DMS53 treated with DMSO at 0.1 percent for 48 hours (cell line): ENCODE measurements around the gene C2orf81.
A peak's percentile ranks its signal among the peaks of the same experiment; 100 is the strongest.
"Not testable (repeated sequence)": the region's sequence is repeated elsewhere in the genome, so short reads cannot be mapped to it uniquely, and the experiment has no call there.

Experiments
- DNase-seq: peaks from one replicate; lab custom pipeline; 2025; ENCODE audit not compliant: unreplicated experiment; lab: John Stamatoyannopoulos, UW

Gene C2orf81

DNA sequence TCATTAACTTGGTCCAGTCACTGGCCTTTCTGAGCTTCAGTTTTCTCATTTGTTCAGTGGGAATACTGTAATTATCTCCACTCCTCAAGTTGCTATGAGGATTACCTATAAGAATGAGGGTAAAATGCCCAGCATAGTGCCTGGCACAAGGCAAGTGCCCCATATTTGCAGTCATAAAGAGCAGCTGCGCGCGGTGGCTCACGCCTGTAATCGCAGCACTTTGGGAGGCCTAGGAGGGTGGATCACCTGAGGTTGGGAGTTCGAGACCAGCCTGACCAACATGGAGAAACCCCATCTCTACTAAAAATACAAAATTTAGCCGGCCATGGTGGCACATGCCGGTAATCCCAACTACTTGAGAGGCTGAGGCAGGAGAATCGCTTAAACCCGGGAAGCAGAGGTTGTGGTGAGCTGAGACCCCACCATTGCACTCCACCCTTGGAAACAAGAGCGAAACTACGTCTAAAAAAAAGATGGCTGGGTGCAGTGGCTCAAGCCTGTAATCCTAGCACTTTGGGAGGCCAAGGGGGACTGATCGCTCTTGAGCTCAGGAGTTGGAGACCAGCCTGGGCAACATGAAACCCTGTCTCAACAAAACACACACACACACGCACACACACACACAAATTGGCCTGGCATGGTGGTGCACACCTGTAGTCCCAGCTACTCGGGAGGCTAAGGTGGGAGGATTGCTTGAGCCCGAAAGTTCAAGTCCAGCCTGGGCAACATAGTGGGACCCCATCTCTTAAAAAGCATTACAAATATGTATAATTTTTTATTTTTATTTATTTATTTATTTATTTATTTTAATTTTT lies 21.3 kb upstream of the C2orf81 start:
- DNase-seq = not testable (repeated sequence)

DNA sequence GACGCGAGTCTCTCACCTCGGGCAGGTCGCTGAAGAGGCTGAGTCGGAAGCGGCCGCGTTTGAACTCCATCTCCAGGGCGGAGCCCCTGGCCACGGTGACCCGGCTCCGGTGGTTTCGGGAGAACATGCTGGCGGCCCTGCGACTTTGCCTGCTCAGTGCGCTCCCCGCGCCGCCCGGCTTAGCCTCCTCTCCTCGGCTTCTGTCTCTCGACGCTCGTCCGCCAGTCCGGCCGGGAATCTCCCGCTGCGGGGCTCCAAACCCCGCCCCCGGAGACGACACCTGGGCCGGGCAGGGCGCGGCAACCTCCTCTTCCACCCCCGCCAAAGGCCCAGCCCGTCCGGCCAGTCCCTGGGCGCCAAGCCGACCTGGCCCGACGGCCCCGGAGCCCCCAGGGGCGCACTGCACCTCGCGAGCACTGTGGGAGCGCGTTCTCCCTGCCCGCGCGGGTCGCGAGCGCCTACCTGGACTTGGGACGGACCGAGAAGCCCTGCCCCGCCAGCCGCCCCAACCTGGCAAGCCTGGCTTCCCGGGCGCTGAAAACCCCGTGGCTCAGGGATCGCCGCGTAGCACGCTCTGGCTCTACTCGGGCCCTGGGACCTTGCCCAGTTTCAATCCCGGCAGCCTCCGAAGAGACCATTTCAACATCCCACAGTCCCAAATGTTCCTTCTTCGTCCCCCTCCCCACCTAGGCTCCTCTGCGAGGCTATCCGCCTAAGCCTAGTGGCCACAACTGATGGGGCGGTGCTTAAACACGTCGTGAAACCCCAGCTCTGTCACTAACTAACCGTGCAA lies 20.5 kb upstream of the C2orf81 start, which contains the start of gene RTKN:
Gene RTKN, minus strand, starts transcription at position 248 of the 793 bp plus-strand sequence. Its CDS starts 121 bp downstream, at position 127.
- peak; percentile 73 for DNase-seq

DNA sequence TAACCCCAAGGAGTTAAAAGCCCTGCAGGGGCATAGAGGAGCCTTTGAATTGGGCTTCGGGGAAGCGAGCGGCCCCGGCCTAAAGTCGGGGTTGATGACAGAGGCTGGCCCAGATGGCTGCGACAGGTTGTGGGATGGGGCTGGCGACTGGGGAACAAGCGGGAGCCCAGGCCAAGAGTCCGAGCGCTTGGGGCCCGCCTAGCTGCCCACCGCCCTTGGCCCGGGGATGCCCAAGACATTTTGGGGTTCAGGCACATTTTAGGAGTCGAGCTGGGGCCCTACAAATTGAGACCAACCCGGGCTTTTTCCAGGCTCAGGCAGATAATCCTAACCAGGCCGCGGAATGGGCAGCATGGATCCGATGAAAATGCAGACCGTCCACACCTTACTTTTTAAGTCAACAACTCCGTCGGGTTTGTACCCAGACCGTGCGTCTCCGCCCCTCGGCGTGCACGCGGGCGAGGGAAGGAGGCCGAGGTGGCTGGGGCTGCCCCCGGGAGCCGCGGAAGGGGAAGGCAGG lies 19.8 kb upstream of the C2orf81 start:
- DNase-seq = no peak

DNA sequence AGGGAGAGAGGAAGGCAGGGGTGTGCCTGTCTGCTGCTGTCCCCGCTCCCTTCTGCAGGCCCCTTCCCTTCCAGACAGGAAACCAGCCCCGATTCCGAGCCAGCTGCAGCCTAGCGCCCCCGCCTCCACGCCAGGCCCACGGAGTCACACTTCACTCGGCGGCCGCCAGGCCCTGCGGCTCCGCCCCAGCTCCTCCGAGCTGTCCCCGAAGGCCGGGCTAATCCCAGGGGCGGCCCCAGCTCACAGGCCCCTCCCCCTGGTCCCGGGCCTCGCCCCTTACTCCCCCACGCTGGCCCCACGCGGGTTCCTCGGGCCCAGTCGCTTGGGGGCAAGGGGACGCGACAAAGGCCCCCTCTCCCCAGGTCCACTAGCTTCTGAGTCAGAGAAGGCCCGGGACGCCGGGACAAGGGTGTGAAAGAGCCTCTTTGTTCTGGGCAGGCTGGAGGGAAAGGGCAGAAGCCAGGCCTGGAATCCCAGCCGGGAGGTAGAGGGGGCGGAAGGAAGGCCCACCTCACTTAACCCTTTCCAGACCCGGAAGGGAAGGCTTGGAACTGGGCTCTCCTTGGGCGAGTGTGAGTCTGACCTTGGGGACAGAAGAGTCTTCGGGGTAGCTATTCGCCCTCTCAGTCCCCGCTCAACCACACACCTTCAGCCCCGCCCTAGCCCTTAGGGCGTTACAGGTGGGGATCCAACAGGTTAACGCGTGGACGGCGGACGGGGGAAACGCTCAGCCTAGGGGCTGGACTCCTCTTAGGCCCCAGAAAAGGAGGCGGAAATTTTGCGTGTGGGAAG lies 19.2 kb upstream of the C2orf81 start:
- peak; percentile 54 for DNase-seq

DNA sequence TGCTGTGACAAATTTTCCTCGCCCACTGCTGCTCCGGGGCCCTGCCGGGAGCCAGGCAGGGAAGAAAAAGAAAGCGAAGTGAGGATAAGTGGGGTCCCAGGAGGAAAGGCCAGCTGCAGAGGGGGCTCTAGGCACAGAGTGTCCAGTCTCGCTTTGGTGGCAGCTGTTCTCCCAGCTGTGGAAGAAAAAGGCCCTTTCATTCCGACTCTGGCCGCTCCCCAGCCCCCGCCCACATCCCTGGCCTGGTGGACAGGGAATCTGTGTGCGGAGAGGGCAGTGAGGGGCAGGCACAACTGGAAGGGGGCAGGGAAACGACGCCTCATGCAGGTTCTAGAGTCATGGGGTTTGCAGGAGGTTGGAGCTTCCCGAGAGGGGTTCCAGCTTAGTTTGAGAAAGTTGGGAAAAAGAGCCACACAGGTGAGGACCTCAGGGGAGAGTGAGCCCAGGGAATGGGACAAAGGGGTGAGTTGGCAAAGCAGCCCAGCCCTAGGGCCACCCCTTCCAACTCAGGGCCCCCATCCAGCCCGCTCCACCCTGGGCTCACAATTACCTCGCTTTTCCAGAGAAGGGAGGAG lies 18.5 kb upstream of the C2orf81 start:
- DNase-seq = no peak

DNA sequence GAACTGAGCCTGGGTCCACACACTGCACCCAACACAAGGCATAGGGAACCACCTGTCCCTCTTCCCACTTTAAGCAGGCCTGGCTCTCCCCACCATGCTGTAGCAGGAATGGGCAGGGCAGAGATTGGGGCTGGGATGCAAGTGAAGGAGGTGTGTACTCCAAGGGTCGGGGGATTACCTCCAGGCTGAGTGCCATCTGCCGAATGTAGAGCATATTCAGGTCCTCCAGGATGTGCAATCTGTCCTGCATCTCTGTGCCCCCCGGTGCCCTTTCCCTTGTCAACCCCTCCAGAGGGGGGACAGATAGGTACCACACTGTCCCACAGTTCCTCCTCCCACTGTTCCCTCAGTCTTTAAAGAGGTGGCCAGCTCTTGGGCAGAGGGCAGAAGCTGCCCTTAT lies 18.0 kb upstream of the C2orf81 start:
- no peak for DNase-seq

DNA sequence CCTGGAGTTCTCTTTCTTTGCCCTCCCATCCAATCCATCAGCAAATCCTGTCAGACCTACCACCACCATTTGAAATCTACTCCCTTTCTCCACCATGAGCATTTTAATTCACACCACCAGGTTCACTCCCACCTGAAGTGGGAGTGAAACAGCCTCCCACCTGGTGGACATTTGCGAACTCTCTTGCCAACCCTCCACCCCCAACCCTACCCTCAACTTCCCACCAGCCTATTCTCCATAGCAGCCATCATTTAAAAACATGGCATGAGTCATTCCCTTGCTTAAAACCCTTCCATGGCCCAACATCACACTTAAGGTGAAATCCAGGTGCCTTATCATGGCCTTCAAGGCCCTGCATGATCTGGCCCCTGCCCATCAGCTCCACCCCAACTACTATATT lies 16.8 kb upstream of the C2orf81 start:
- DNase-seq = no peak

DNA sequence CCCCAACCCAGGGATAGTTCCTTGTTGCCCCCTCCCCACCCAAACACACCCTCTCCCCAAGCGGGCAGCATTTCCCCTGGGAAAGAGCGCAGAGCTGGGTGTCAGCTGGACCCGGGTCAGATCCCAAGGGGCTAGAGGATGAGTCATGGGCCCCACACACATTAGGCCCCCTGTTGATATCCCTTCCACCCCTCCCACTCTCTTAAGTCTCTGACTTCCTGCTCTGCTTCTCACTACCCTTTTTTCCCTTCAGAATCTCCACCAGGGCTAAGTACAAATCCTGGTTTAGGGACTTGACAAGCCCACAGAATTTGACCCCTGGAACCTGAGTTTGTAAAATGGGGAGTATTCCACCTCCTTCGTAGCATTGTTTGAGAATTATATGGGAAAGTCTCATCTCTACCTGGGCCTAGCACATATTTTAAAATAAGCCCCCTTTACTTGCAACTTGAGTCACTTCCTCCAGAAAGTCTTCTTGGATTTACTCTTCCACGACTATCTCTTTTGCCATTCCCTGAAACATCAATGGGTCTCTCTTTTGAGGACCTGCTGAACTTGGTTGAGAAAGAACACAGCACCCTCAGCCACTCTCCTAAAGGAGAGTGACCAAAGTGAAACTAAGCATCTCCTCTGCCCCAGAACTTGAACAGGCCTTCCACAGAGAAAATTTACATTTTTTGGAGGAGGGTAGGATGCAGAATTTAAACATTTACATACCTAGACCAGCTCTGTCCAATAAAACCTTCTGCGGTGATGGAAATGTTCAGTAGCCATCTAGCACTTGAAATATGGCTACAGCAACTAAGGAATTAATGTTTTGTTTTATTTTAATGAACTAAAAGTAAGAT lies 15.7 kb upstream of the C2orf81 start:
- DNase-seq = no peak

DNA sequence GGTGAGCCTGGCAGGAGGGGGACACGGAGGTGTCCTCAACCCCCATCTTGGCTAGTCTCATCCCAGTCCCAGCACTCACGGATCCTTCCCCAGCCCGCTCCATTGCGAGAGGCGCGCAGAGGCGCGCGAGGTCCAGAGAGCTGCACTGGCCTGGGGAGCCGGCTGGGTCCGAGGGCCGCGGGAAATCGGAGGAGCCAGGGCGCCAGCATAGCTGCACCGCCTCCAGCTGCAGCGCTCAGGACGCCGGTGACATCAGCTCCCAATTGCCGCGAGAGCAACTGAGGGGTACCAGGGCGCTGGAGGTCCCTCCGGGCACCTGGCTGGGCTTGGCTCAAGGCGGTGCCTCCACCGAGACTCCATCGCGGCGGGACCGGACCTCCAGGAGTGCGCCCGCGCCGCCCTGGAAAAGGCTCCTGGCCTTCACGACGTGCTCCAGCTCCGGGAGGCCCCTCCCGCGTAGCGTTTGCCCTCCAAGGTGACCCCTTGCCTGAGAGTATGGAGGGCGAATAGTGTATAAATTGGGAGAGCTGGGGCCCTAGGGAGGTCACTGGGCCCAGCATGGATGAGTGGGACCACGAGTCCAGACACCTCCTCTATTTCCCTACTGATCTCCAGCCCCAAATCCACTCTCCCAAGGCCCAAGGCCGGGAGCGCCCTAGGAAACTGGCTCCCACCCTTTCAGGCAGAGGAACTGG lies 14.8 kb upstream of the C2orf81 start:
- DNase-seq = no peak

DNA sequence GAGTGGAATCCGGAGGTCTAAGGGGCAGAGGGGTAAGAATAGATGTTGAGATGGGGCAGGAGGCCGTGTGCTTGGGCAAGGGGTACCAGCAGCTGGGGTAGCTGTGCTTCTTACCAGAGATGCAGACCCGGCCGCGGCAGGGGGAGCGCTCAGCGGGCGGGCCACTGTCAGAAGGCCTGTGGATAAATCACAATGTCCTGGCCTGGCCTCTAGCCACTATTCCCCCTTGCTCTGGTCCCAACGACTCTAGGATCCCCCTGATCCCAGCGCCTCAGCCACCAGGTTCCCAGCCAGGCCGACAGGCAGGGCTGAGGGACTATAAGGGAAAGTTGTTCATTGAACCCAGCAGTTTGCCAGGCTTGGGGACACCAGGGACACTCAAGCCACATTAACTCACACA lies 9.1 kb upstream of the C2orf81 start:
- no peak for DNase-seq

DNA sequence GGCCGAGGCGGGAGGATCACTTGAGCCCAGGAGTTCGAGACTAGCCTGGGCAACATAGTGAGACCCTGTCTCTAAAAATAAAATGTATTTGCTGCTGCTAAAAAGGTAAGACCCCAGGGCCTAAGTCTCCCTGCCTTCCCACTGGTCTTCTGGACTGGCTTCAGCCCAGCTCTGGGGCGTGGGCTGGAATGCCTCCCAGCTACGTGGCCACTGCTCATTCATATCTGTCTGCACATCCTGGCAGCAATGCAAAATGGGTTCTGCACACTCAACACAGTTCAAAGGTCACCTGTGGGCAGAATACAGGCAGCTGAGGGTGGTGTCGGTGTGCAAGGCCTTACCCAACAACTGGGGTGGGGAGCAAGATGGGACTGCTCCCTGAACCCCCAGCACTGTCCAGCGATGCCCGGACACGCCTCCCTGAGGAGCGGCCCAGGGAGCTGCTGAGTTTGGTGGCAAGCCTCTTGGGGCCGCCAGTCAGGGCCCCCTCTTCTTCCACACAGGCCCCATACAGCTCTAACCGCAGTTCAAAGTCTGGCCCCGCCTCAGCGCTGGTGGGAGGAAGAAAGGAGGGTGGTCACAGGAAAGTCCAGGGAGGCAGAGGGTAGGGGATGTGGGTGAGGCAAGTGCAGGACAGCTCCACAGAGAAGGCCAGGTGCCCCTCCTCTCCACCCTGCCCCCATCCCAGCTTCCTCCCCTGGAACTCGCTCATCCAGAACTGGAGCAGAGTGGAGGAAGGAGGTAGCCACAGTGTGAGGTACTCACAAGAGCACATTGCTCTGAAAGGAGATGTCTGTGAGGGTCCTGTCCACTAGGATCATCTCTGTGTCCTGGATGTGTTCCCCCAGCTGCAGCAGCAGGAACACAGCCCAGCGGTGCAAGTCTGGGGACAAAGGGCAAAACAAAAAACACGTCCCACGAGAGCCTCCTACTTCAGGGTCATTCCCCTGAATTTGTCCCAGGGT lies 8.3 kb upstream of the C2orf81 start:
- DNase-seq = no peak

DNA sequence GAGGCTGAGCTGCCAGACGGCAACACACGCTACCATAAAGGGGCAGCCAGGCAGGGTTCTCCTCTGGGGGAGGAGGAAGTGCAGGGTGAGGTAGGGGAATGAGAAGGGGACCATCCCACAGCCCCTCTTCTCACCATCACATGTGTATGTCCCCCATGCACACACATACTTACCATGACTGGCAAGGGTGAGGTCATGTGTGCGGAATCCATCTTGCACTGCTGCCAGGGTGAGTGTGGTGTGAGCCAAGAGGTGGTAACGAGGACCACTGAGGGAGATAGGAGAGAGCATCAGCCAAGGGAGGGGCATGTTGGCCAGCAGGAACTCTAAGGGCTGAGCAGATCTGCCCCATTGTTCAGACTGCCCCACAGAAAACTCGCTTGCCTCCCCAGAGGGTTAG lies 7.3 kb upstream of the C2orf81 start:
- DNase-seq = no peak

DNA sequence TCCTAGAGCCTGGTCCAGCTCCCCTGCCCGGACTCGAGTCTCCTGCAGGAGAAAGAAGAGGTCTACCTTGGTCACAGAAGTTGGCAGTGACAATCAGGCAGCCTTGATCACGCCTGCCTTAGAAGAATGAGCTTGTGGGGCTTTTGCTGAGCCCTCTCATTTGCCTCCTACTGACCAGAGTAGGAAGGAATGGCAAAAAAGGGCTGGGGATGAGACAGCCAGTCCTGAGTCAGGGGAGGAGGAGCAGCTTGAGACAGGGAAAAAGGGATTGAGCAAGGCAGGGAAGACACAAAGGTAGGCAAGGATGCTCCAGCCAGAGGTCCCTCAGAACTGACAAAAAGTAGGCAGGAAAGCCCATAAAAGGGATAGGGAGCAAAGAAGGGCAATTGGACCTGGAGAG lies 6.1 kb upstream of the C2orf81 start:
- DNase-seq = no peak

DNA sequence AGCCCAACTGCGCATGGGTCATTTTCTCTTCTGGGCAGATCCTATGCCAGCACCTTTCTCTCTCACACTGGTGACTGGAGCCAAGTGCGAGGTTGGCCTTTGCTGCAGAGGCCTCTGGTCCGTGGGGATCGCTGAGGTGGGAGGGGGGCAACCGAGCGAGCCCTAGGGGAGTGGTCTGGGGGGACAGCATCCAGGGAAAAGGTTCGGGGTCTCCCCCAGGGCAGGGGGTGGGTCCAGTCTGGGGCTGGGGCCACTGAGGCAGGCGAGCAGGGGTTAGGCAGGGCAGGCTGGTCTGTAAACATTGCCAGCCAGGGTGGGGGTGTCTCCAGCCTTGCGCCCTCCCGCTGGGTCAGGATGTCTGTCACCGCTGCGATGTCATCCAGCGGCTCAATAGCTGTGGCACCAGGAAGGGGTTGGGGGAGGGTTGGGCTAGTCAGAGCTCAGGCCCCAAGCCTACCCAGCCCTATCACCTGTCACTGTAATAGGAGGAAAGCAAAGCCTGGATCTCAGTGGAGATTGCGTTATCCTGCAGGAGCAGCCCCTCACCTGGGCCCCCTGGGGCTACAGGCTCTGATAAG lies 4.9 kb upstream of the C2orf81 start:
- no peak for DNase-seq

DNA sequence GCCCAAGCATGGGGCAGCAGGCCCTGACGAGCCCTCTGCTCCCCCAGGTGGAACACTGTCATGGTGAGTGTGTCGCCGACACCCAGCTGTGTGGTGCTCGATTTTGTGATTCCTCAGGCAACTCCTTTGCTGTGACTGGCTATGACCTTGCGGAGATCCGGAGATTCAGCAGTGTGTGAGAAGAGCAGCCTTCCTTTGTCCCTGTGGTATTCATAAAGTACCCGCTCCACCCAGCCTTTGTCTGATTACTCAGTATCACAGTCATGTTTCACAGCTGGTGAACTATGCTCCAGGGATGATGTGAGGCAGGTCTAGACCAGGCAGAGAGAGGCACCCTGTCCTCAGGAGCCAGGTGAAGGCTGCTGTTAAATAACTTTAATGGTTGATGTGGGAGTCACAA lies 4.1 kb upstream of the C2orf81 start:
- no peak for DNase-seq

DNA sequence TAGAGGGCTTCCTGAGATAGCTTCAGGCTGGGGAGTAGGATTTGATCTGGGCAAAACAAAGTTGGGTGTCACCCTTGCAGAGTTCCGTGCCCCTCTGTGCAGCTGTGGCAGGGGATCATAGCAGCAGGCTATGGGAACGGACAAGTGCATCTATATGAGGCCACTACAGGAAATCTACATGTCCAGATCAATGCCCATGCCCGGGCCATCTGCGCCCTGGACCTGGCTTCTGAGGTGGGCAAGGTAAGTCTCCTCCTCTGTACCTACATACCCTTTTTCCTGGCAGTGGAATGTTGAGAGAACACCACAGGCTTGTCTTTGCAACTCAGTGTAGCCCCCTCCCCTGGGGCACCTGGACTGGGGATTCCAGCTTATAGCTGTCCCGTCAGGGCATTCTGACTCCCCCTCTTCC lies 3.6 kb upstream of the C2orf81 start:
- no peak for DNase-seq

DNA sequence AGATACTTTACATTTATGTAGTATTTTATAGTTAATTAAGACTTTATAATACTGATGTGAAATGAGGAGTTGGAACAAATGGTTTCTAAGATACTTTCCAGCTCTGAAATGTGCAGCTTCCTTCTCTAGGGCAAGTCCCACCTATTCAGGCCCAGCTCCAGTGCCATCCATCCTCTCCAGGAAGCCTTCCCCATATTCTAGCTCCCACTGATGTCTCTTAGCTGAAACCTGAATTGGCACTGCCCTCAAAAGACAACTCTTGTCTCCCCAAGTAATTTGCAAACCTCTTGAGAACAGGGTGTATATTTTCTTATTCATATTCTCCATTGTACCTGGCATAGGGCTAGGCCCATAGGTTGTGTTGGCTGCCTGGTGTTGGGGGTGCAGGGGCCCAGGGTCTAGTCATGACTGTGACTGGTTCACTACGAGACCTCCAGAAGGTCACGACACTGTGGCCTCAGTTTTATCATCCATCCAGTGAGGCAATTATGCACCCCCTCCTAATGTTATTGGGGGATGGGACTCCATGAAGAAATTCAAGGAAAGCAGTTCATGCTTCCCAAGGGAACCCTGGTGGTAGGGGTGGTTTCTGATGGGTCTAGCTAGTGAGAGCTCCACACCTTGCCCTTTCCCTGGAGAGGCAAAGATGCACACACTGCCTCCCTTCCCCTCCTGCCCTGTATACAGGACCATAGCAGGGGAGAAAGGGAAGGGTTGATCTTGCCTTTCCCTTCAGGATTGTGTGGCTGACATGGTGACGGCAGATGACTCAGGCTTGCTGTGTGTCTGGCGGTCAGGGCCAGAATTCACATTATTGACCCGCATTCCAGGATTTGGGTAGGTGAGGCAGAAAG lies 2.9 kb upstream of the C2orf81 start:
- DNase-seq = no peak
